Right lobe of liver (tissue), 6 donors: ENCODE results near the gene PTGFRN. TPM values are rescaled to one million over a fixed set of nuclear protein-coding genes. Genes with fewer than 3 reads are reported as not detected.
A peak's percentile ranks its signal among the peaks of the same experiment; 100 is the strongest.

ENCODE experiments used
- ATAC-seq, 4 donors: fragments of 200-7000 bp; cut with Tn5 transposase; one replicate each; pipeline ENCODE4 v1.9.1; 2020; ENCODE audit warnings: mild to moderate bottlenecking in 4 of 4, moderate library complexity in 4 of 4
- DNase-seq, 3 donors: peaks; one replicate each; pipeline ENCODE4 v3.0.0-alpha.2; 2020
- H3K27ac ChIP-seq, 3 donors: fragments of 200-600 bp; one replicate each; pipeline ENCODE4 v1.8.0; 2022
- H3K27me3 ChIP-seq, 2 donors: fragments of 200-600 bp; one replicate each; pipeline ENCODE4 v1.8.0; 2022
- H3K36me3 ChIP-seq, 4 donors: fragments of 200-600 bp; sonication (generic) in 1 of 4; one replicate each; pipeline versions ENCODE4 v1.5.1 to v1.8.0; 2017 to 2022; ENCODE audit warnings: control low read depth in 1 of 4
- H3K4me1 ChIP-seq, 4 donors: fragments of 200-600 bp; sonication (generic) in 1 of 4; one replicate each; pipeline versions ENCODE4 v1.5.1 to v1.8.0; 2017 to 2022; ENCODE audit warnings: control low read depth in 1 of 4
- H3K4me3 ChIP-seq, 3 donors: fragments of 200-600 bp; one replicate each; pipeline ENCODE4 v1.8.0; 2022
- H3K9me3 ChIP-seq, 4 donors: fragments of 200-600 bp; sonication (generic) in 1 of 4; one replicate each; pipeline versions ENCODE4 v1.5.1 to v1.8.0; 2017 to 2022; ENCODE audit warnings: control low read depth in 1 of 4
- CTCF ChIP-seq, 4 donors: fragments of 200-600 bp in 3 of 4; fragments of 450-650 bp in 1 of 4; IDR thresholded peaks; one replicate each; pipeline versions ENCODE4 v1.5.1 to v1.8.0; 2016 to 2022; ENCODE audit warnings: antibody characterized with exemption in 4 of 4, mild to moderate bottlenecking in 2 of 4
- POLR2A ChIP-seq: fragments of 450-650 bp; IDR thresholded peaks from one replicate; pipeline ENCODE4 v1.6.1; 2017; ENCODE audit warnings: antibody characterized with exemption, mild to moderate bottlenecking
- WGBS: methylation state at CpG from one replicate; pipeline ENCODE4 v1.1.6; 2018; ENCODE audit warnings: low coverage, low lambda C conversion rate; ENCODE audit not compliant: insufficient coverage; ENCODE audit errors: missing lambda C conversion rate; 5-methylcytosine and 5-hydroxymethylcytosine counted together
- intact Hi-C, 2 donors: fragments of 100-400 bp; cut with DNase I; formaldehyde crosslinking; loops; one replicate each; pipeline versions ENCODE4 v1.11.2 to v1.14.1; 2022
- total RNA-seq, 6 experiments: library from RNA; depleted of rRNA in 2 of 6; stranded (reverse); fragments of >200 nt in 2 of 6; fragmentation: NEBNext Ultra II Directional in 3 of 6; extraction: Animal tissue kit (Norgen Biotek cat#: 25700) in 3 of 6; gene quantifications; one replicate each; pipeline versions ENCODE4 v1.1.0 to v1.2.4, GENCODE V29; 2016 to 2023
- donor health status: DM: no; HTN: yes; CAD: no.
- donor health status: DM: no; HTN: no; CAD: no.
- donor health status: DM: no; HTN: no; CAD: no.
- donor health status: DM: no; HTN: yes; CAD: no.
- donor health status: DM: no; HTN: yes; CAD: no.

The PTGFRN gene
- total RNA-seq, 6 experiments from 2014 or later, result 12.6 to 28.1 (median 17.5) TPM

GRCh38 chr1:116921301-116921885 lies 11.7 kb downstream of the PTGFRN start:
- no peak for TF ChIP-seq CTCF (IDR thresholded peaks at IDR 0.05)
- TF ChIP-seq POLR2A, result no peak
- whole genome bisulfite sequencing, result 32% methylated on average over 6 of the region's 6 CpGs
- DNase-seq, result no peak
- H3K4me1 ChIP-seq, result peaks cover 0 to 23% (median 3%) of the 10 kb centered on the region in 4 donors
- no peaks in the 10 kb centered on the region for H3K9me3 ChIP-seq
- ATAC-seq, result peak; percentile 76 to 92 (median 88)
- no peaks in the 10 kb centered on the region for H3K27me3 ChIP-seq
- intact Hi-C loops, result no loop called here
- H3K36me3 ChIP-seq, result no peaks in the 10 kb centered on the region
- peak overlapping the region in 1 of 3 donors; percentile 42 for H3K27ac ChIP-seq
- H3K4me3 ChIP-seq, result no peak overlapping the region

GRCh38 chr1:116921937-116922336 lies 12.2 kb downstream of the PTGFRN start:
- DNase-seq, result no peak

DNA sequence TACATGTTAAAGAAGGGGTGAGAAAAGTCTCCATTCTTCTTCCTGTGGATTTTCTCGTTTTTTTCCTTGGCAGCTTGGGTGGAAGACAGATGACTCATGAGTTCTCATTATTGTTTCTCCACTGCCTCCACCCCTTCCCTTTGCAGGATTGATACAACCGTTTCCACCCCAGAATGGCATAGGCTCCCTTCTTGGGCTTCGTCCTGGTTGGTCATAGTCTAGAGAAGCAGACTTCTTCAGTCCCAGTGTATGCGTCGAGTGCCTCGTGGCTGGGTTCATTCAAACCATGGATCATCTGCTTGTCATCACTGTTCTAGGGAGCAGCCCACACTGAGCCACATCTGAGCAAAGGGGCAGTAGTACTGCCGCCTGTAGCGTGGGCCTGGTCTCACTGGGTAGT lies 13.7 kb downstream of the PTGFRN start:
- H3K27ac ChIP-seq, result no peak overlapping the region
- ATAC-seq (no peak), DNase-seq (no peak)
- no peak overlapping the region for H3K4me3 ChIP-seq
- no peak for TF ChIP-seq POLR2A
- TF ChIP-seq CTCF (IDR thresholded peaks at IDR 0.05), result no peak
- peaks cover 0 to 29% (median 3%) of the 10 kb centered on the region in 4 donors for H3K4me1 ChIP-seq
- WGBS, result 56% methylated on average over 3 of the region's 8 CpGs
- no peaks in the 10 kb centered on the region for H3K27me3 ChIP-seq
- intact Hi-C loops, result no loop called here
- H3K36me3 ChIP-seq, result no peaks in the 10 kb centered on the region
- H3K9me3 ChIP-seq, result no peaks in the 10 kb centered on the region

More at GRCh38 chr1:116921937-116922336, 12.2 kb downstream of the PTGFRN start:
- Histone ChIP-seq H3K36me3 (no peaks in the 10 kb centered on the region), H3K4me1 (peaks cover 0 to 23% (median 3%) of the 10 kb centered on the region in 4 donors), H3K9me3 (no peaks in the 10 kb centered on the region), H3K4me3 (no peak overlapping the region), H3K27me3 (no peaks in the 10 kb centered on the region), H3K27ac (peak overlapping the region in 1 of 3 donors; percentile 42)
- WGBS, result 67% methylated on average over 5 of the region's 5 CpGs
- intact Hi-C loops, result no loop called here
- peak in 2 of 4 donors; percentile 5 to 17 for ATAC-seq
- TF ChIP-seq CTCF (IDR thresholded peaks at IDR 0.05), result no peak
- no peak for TF ChIP-seq POLR2A

- no peak overlapping the region for H3K4me3 ChIP-seq
- no peaks in the 10 kb centered on the region for H3K27me3 ChIP-seq
- H3K27ac ChIP-seq, result no peak overlapping the region
- WGBS, result 81% methylated on average over 6 of the region's 6 CpGs
- H3K9me3 ChIP-seq, result no peaks in the 10 kb centered on the region
- TF ChIP-seq CTCF (IDR thresholded peaks at IDR 0.05) (no peak), POLR2A (no peak)
- intact Hi-C loops, result no loop called here
- DNase-seq (peak in 1 of 3 donors; percentile 53), ATAC-seq (peak in 3 of 4 donors; percentile 58 to 95 (median 76))
- no peaks in the 10 kb centered on the region for H3K36me3 ChIP-seq
- H3K4me1 ChIP-seq, result peaks cover 0 to 6% (median 0%) of the 10 kb centered on the region in 4 donors
These were observed 17.5 kb downstream of the PTGFRN start for GRCh38 chr1:116927049-116927798.
